GM18505 (cell line): Measurements from ENCODE around the gene TDRD10.
"Not testable (repeated sequence)": the region's sequence is repeated elsewhere in the genome, so short reads cannot be mapped to it uniquely, and the experiment has no call there.

ENCODE experiments used
- ATAC-seq: cut with Tn5 transposase; IDR thresholded peaks from one replicate; pipeline ENCODE4 v1.9.1; 2021; ENCODE audit not compliant: unreplicated experiment
- POLR2A ChIP-seq: IDR thresholded peaks from 4 replicates; pipeline ENCODE4 v1.6.1; 2011; ENCODE audit warnings: borderline replicate concordance; ENCODE audit not compliant: insufficient read depth, insufficient read length; ENCODE audit errors: extremely low read depth

The TDRD10 gene

GRCh38 chr1:154502744-154503115 is 711 bp downstream of the TDRD10 start:
- no peak for TF ChIP-seq POLR2A
- no peak for ATAC-seq

- no peak for ATAC-seq
Observed at GRCh38 chr1:154503898-154504297, 1.9 kb downstream of the TDRD10 start.

GRCh38 chr1:154512760-154513159 is 10.7 kb downstream of the TDRD10 start:
- no peak for TF ChIP-seq POLR2A
- ATAC-seq = no peak

More at GRCh38 chr1:154503898-154504297, 1.9 kb downstream of the TDRD10 start:
- TF ChIP-seq POLR2A = no peak

- no peak for TF ChIP-seq POLR2A
- no peak for ATAC-seq
Observed at GRCh38 chr1:154514066-154514553, 12.1 kb downstream of the TDRD10 start.

- ATAC-seq = no peak
- TF ChIP-seq POLR2A = no peak
Observed at GRCh38 chr1:154517661-154518060, 15.6 kb downstream of the TDRD10 start.

- no peak for ATAC-seq
Observed at GRCh38 chr1:154519591-154519991, 17.6 kb downstream of the TDRD10 start.

GRCh38 chr1:154520333-154520732 is 18.3 kb downstream of the TDRD10 start:
- no peak for ATAC-seq
- TF ChIP-seq POLR2A = no peak

More at GRCh38 chr1:154519591-154519991, 17.6 kb downstream of the TDRD10 start:
- TF ChIP-seq POLR2A = no peak

GRCh38 chr1:154521695-154522094 is 19.7 kb downstream of the TDRD10 start:
- no peak for TF ChIP-seq POLR2A
- no peak for ATAC-seq

- no peak for ATAC-seq
- no peak for TF ChIP-seq POLR2A
Observed at GRCh38 chr1:154524881-154525280, 22.9 kb downstream of the TDRD10 start.

- TF ChIP-seq POLR2A = no peak
- no peak for ATAC-seq
Observed at GRCh38 chr1:154527192-154527591, 25.2 kb downstream of the TDRD10 start.

- TF ChIP-seq POLR2A = no peak
- no peak for ATAC-seq
Observed at GRCh38 chr1:154529308-154529707, 27.3 kb downstream of the TDRD10 start.

GRCh38 chr1:154531950-154532349 is 29.9 kb downstream of the TDRD10 start:
- ATAC-seq = not testable (repeated sequence)

GRCh38 chr1:154533952-154534844 is 32.2 kb downstream of the TDRD10 start:
- no peak for ATAC-seq

GRCh38 chr1:154536570-154536969 is 34.6 kb downstream of the TDRD10 start:
- TF ChIP-seq POLR2A = no peak
- no peak for ATAC-seq

More at GRCh38 chr1:154533952-154534844, 32.2 kb downstream of the TDRD10 start:
- no peak for TF ChIP-seq POLR2A
